Endothelial cell of umbilical vein (primary cell): ENCODE results near the gene RELL2. TPM values are rescaled to one million over a fixed set of nuclear protein-coding genes. Genes with fewer than 3 reads are reported as not detected.

Experiments used
- BruUV-seq: library from RNA; stranded (reverse); fragments of 400-500 nt; replicated peaks from 2 replicates; lab custom pipeline; 2021; lab: Mats Ljungman, UMichigan
- CTCF ChIA-PET: fragments of 300-600, 350-600 bp; sonication (Branson Sonifier 250); formaldehyde crosslinking; loops from one replicate; lab custom pipeline; 2021; ENCODE audit warnings: antibody characterized with exemption, inconsistent platforms; lab: Charles Lee
- POLR2A ChIA-PET: fragments of 300-600, 350-600 bp; sonication (Branson Sonifier 250); formaldehyde crosslinking; loops from one replicate; lab custom pipeline; 2021; ENCODE audit warnings: antibody characterized with exemption, inconsistent platforms; lab: Charles Lee
- DNase-seq: peaks from one replicate; pipeline ENCODE4 v3.0.0-alpha.2; 2011; ENCODE audit warnings: low read depth, low spot score
- FAIRE-seq: peaks from 2 replicates; lab custom pipeline; 2011; peaks lifted over from hg19 to GRCh38; lab: Jason Lieb, UNC
- H2AFZ ChIP-seq: 2 replicates; pipeline ENCODE4 v1.6.0; 2012; ENCODE audit warnings: low read depth, low read length, control low read depth, inconsistent platforms
- H3K27ac ChIP-seq: 2 replicates; pipeline ENCODE4 v1.5.1; 2011; ENCODE audit warnings: low read depth, mild to moderate bottlenecking, control low read depth, low read length, moderate library complexity; ENCODE audit not compliant: insufficient read depth
- H3K27me3 ChIP-seq, 2 experiments: 2 replicates each; pipeline versions ENCODE4 v1.6.0 to v1.6.1; 2011; ENCODE audit warnings: low read length in 2 of 2, mixed read lengths in 1 of 2; ENCODE audit not compliant: control insufficient read depth in 2 of 2, insufficient read depth in 2 of 2
- H3K36me3 ChIP-seq, 2 experiments: 2 replicates in 1 of 2; 3 replicates in 1 of 2; pipeline ENCODE4 v1.5.1; 2011; ENCODE audit warnings: low read length in 2 of 2, mild to moderate bottlenecking in 1 of 2, moderate library complexity in 1 of 2; ENCODE audit not compliant: control insufficient read depth in 2 of 2, insufficient read depth in 2 of 2; ENCODE audit errors: extremely low read depth in 1 of 2
- H3K4me1 ChIP-seq: 3 replicates; pipeline ENCODE4 v1.5.1; 2011; ENCODE audit warnings: mild to moderate bottlenecking, low read length; ENCODE audit not compliant: control insufficient read depth, insufficient read depth; ENCODE audit errors: extremely low read depth
- H3K4me2 ChIP-seq: 2 replicates; pipeline ENCODE4 v1.6.1; 2011; ENCODE audit warnings: low read length, control low read depth, mixed read lengths; ENCODE audit not compliant: insufficient read depth
- H3K4me3 ChIP-seq, 3 experiments: fragments of 200-600 bp in 1 of 3; sonication (generic), shearing (Covaris generic) in 1 of 3; replicated peaks in 1 of 3; 2 replicates each; pipeline ENCODE4 v1.5.1; 2011 to 2016; ENCODE audit warnings: control low read depth in 3 of 3, low read length in 3 of 3, mild to moderate bottlenecking in 2 of 3, inconsistent platforms in 1 of 3, low read depth in 1 of 3, moderate library complexity in 1 of 3; ENCODE audit not compliant: insufficient read depth in 1 of 3
- H3K79me2 ChIP-seq: 2 replicates; pipeline ENCODE4 v1.6.0; 2012; ENCODE audit warnings: low read length, inconsistent platforms; ENCODE audit not compliant: control insufficient read depth, insufficient read depth
- H3K9ac ChIP-seq: replicated peaks from 2 replicates; pipeline ENCODE3; 2011; ENCODE audit warnings: low read length, control low read depth; ENCODE audit not compliant: insufficient read depth; ENCODE audit errors: extremely low read depth
- H3K9me1 ChIP-seq: replicated peaks from 3 replicates; pipeline ENCODE4 v1.6.0; 2011; ENCODE audit warnings: mild to moderate bottlenecking, low read length; ENCODE audit not compliant: control insufficient read depth, insufficient read depth; ENCODE audit errors: extremely low read depth
- H3K9me3 ChIP-seq: replicated peaks from 2 replicates; pipeline ENCODE4 v1.5.1; 2012; ENCODE audit warnings: low read length, inconsistent platforms; ENCODE audit not compliant: control insufficient read depth, insufficient read depth
- H4K20me1 ChIP-seq: replicated peaks from 2 replicates; pipeline ENCODE3; 2011; ENCODE audit warnings: mild to moderate bottlenecking, low read length; ENCODE audit not compliant: control insufficient read depth, insufficient read depth; ENCODE audit errors: extremely low read depth
- CTCF ChIP-seq, 2 donors: IDR thresholded peaks; 1 replicate in 1 of 2; 2 replicates in 1 of 2; pipeline ENCODE4 v1.5.1; 2011; ENCODE audit warnings: low read length in 2 of 2, mild to moderate bottlenecking in 2 of 2, moderate library complexity in 2 of 2, control low read depth in 1 of 2, inconsistent platforms in 1 of 2, low read depth in 1 of 2; ENCODE audit not compliant: insufficient read depth in 1 of 2; ENCODE audit errors: extremely low read depth in 1 of 2
- EZH2 ChIP-seq: IDR thresholded peaks from 2 replicates; pipeline ENCODE4 v1.6.1; 2012; ENCODE audit warnings: borderline replicate concordance, low read depth, mild to moderate bottlenecking, moderate library complexity, low read length, inconsistent platforms; ENCODE audit not compliant: severe bottlenecking
- FOS ChIP-seq: IDR thresholded peaks from 2 replicates; pipeline ENCODE4 v1.6.1; 2011; ENCODE audit warnings: mild to moderate bottlenecking, low read length, moderate library complexity, borderline replicate concordance; ENCODE audit not compliant: insufficient read depth
- GATA2 ChIP-seq: IDR thresholded peaks from 2 replicates; pipeline ENCODE4 v1.7.0; 2011; ENCODE audit warnings: low read depth, mild to moderate bottlenecking, moderate library complexity, mixed read lengths, low read length; ENCODE audit not compliant: insufficient read length, insufficient read depth
- JUN ChIP-seq: IDR thresholded peaks from 2 replicates; pipeline ENCODE4 v1.6.1; 2011; ENCODE audit warnings: borderline replicate concordance, low read depth; ENCODE audit not compliant: insufficient read length, insufficient read depth
- MYC ChIP-seq: IDR thresholded peaks from one replicate; pipeline ENCODE4 v1.6.1; 2011; ENCODE audit warnings: mild to moderate bottlenecking, low read depth, low read length
- POLR2AphosphoS5 ChIP-seq: IDR thresholded peaks from 2 replicates; pipeline ENCODE4 v1.6.1; 2012; ENCODE audit warnings: low read depth, mild to moderate bottlenecking, control low read depth, low read length, moderate library complexity; ENCODE audit not compliant: insufficient read depth
- dilution Hi-C: fragments of 300-500 bp; cut with MboI; formaldehyde crosslinking; loops from one replicate; pipeline ENCODE4 v1.15.0; 2019; ENCODE audit warnings: low sequenced_read_pairs; ENCODE audit not compliant: extremely low pct_ligation_motif_present
- intact Hi-C: fragments of 100-400 bp; cut with micrococcal nuclease; formaldehyde crosslinking; loops from one replicate; pipeline ENCODE4 v1.10.0; 2022
- polyA plus RNA-seq, 4 experiments: library from polyadenylated mRNA; depleted of rRNA in 3 of 4; stranded (reverse) in 3 of 4; unstranded in 1 of 4; fragments of >200 nt; gene quantifications; 2 replicates each; pipeline versions ENCODE4 v1.2.1 to v1.2.3, GENCODE V29; 2011 to 2012; ENCODE audit warnings: missing spikeins in 1 of 4
- total RNA-seq: library from RNA; stranded (reverse); gene quantifications from 2 replicates; pipeline ENCODE4 v1.2.3, GENCODE V29; 2021

The RELL2 gene
- total and polyA plus RNA-seq, 2 donors (not counting 3 experiments of a cell fraction or from before 2014, with no cell fraction given), result 3.4 to 3.6 TPM

- Histone ChIP-seq H3K27ac (no peak overlapping the region), H3K9me3 (no peaks in the 10 kb centered on the region), H3K36me3 (peaks cover 16 to 30% of the 10 kb centered on the region in 2 experiments), H3K4me1 (peaks cover 9% of the 10 kb centered on the region), H3K9me1 (no peaks in the 10 kb centered on the region), H3K4me2 (peak overlapping the region; percentile 42), H2AFZ (peak overlapping the region; percentile 47), H3K27me3 (no peaks in the 10 kb centered on the region), H3K79me2 (no peaks in the 10 kb centered on the region), H4K20me1 (no peaks in the 10 kb centered on the region), H3K4me3 (peak overlapping the region in 2 of 3 experiments; percentile 24 to 57), H3K9ac (peak overlapping the region; percentile 24)
- POLR2A ChIA-PET, result no interaction called here
- BruUV-seq, result no TSS peak
- no peak for DNase-seq
- no peak for TF ChIP-seq EZH2
- peak; percentile 7 for TF ChIP-seq POLR2AphosphoS5
- FAIRE-seq, result no peak
- intact Hi-C loops, result loop anchor here (1.0 kb wide), 1 partner anchor 59 kb away; no protein-coding TSS in a partner anchor
- CTCF ChIA-PET, result interaction anchor here (1.3 to 2.2 kb wide), 2 partner anchors 40 to 60 kb away, joined by 6 to 16 read pairs; no protein-coding TSS in a partner anchor
- dilution Hi-C loops, result no loop called here
Observed at GRCh38 chr5:141651728-141652105, 14.9 kb downstream of the RELL2 start.

GRCh38 chr5:141654298-141654697 is 17.5 kb downstream of the RELL2 start:
- no peaks in the 10 kb centered on the region for H4K20me1 ChIP-seq
- H3K36me3 ChIP-seq, result peaks cover 27 to 44% of the 10 kb centered on the region in 2 experiments
- FAIRE-seq (no peak), DNase-seq (no peak)
- no peak overlapping the region for H3K4me3 ChIP-seq
- H3K4me1 ChIP-seq, result peaks cover 19% of the 10 kb centered on the region
- TF ChIP-seq MYC (no peak), JUN (no peak), POLR2AphosphoS5 (no peak), FOS (no peak), EZH2 (no peak), CTCF (IDR thresholded peaks at IDR 0.05; ENCODE audit: extremely low read depth in 1 of 2, insufficient read depth in 1 of 2, low read depth in 1 of 2, low read length in 2 of 2) (no peak), GATA2 (no peak)
- no peak overlapping the region for H3K4me2 ChIP-seq
- no TSS peak for BruUV-seq
- no peak overlapping the region for H2AFZ ChIP-seq
- H3K9me3 ChIP-seq, result no peaks in the 10 kb centered on the region
- no peaks in the 10 kb centered on the region for H3K27me3 ChIP-seq
- dilution Hi-C loops (no loop called here), intact Hi-C loops (no loop called here)
- ChIA-PET CTCF (interaction anchor here (1.1 to 1.9 kb wide), 2 partner anchors 62 to 306 kb away, joined by 3 to 8 read pairs; no protein-coding TSS in a partner anchor), POLR2A (interaction anchor here (0.7 kb wide), 1 partner anchor 248 kb away, joined by 4 read pairs; no protein-coding TSS in a partner anchor)
- H3K79me2 ChIP-seq, result peaks cover 3% of the 10 kb centered on the region
- no peak overlapping the region for H3K9ac ChIP-seq
- H3K9me1 ChIP-seq, result no peaks in the 10 kb centered on the region
- no peak overlapping the region for H3K27ac ChIP-seq
